Fibroblast of pulmonary artery (primary cell): ENCODE measurements around the gene IGLL5.

Experiments
- DNase-seq: peaks from one replicate; pipeline ENCODE4 v3.0.0-alpha.2; 2010; ENCODE audit warnings: low read depth
- H3K4me3 ChIP-seq: replicated peaks from 2 replicates; pipeline ENCODE4 v1.5.1; 2011; ENCODE audit warnings: low read depth, mild to moderate bottlenecking, control low read depth, low read length, moderate library complexity
- CTCF ChIP-seq: IDR thresholded peaks from 2 replicates; pipeline ENCODE4 v1.5.1; 2011; ENCODE audit warnings: mild to moderate bottlenecking, control low read depth, low read length, inconsistent platforms; ENCODE audit errors: missing control alignments

The IGLL5 gene

DNA sequence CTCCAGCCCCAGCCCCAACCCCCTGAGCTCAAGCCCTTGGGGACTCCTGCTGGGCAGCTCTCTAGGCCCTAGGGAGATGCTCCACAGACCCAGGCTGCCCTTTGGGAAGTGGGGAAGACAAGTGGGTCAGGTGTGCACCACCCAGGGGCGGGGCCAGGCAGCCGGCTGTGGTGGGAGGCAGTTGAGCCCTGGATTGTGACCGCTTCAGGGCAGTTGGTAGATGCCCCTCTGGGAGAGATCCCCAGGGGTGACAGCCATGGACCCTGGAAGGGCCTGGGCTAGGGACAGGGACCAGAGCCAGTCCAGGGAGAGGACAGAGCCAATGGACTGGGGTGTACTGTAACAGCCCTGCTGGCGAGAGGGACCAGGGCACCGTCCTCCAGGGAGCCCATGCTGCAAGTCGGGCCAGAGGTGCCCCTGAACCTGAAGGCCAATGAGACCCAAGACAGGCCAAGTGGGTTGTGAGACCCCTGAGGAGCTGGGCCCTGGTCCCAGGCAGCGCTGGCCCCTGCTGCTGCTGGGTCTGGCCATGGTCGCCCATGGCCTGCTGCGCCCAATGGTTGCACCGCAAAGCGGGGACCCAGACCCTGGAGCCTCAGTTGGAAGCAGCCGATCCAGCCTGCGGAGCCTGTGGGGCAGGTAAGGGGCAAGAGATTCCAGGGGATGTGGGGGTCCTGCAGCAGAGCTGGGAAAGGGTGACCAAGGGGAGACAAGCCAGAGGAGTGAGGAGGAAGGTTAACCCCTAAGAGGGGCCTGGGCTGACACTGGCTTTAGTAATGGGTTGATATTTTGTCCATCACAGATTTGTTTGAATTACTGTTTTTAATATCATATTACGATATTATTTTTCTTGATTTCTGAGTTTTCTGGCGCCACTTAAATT lies at the start of gene IGLL5:
Gene IGLL5 (plus strand): TSS at position 196 of the 883 bp plus-strand sequence. CDS start 238 bp downstream, at position 434.
- no peak within 1 kb of the TSS for H3K4me3 ChIP-seq
- DNase-seq, result no peak
- no peak for TF ChIP-seq CTCF

GRCh38 chr22:22838148-22838786 lies 49.3 kb upstream of the IGLL5 start:
- TF ChIP-seq CTCF, result no peak
- no peak for DNase-seq
- H3K4me3 ChIP-seq, result no peak overlapping the region

GRCh38 chr22:22839570-22840314 lies 47.9 kb upstream of the IGLL5 start:
- TF ChIP-seq CTCF, result no peak
- no peak overlapping the region for H3K4me3 ChIP-seq
- DNase-seq, result no peak

GRCh38 chr22:22840780-22841179 lies 46.8 kb upstream of the IGLL5 start:
- no peak for TF ChIP-seq CTCF

DNA sequence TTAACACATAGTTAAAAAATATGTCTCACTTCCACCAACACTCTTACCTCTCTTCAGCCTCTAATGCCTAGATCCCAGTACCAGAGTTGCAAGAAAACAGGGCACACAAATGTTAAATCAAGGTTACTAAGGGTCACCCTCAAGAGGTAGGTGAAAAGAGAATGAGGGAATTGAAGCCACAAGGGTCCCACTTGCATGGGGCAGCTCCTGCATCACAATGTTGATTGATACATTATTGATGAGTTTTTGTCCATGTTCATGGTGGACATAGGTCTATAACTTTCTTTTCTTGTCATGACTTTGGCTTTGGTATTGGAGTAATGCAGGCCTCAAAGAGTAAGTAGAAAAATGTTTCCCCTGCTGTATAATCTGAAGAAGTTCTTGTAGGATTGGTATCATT lies 46.0 kb upstream of the IGLL5 start:
- TF ChIP-seq CTCF, result no peak
- H3K4me3 ChIP-seq, result no peak overlapping the region
- no peak for DNase-seq

More at GRCh38 chr22:22840780-22841179, 46.8 kb upstream of the IGLL5 start:
- H3K4me3 ChIP-seq, result no peak overlapping the region
- no peak for DNase-seq

GRCh38 chr22:22842085-22842484 lies 45.5 kb upstream of the IGLL5 start:
- no peak for DNase-seq
- no peak for TF ChIP-seq CTCF
- no peak overlapping the region for H3K4me3 ChIP-seq
